Hepatocyte (in vitro differentiated cells): ENCODE results near the gene CDH4.

ENCODE experiments used
- EZH2 ChIP-seq: fragments of 200-600 bp; sonication (generic); IDR thresholded peaks from 2 replicates; pipeline ENCODE4 v1.6.1; 2016; ENCODE audit warnings: antibody characterized with exemption, mild to moderate bottlenecking, borderline replicate concordance
- EZH2phosphoT487 ChIP-seq: fragments of 200-600 bp; sonication (generic); IDR thresholded peaks from one replicate; pipeline ENCODE4 v1.6.1; 2018; ENCODE audit warnings: antibody characterized with exemption, mild to moderate bottlenecking, low read depth, moderate library complexity; ENCODE audit not compliant: unreplicated experiment, severe bottlenecking
- TF ChIP-seq, protein P1 (sequence below): fragments of 200-600 bp; sonication (generic); IDR thresholded peaks from 2 replicates; pipeline ENCODE4 v1.5.1; 2016; ENCODE audit warnings: antibody characterized with exemption, mild to moderate bottlenecking; ENCODE audit not compliant: poor library complexity

DNA sequence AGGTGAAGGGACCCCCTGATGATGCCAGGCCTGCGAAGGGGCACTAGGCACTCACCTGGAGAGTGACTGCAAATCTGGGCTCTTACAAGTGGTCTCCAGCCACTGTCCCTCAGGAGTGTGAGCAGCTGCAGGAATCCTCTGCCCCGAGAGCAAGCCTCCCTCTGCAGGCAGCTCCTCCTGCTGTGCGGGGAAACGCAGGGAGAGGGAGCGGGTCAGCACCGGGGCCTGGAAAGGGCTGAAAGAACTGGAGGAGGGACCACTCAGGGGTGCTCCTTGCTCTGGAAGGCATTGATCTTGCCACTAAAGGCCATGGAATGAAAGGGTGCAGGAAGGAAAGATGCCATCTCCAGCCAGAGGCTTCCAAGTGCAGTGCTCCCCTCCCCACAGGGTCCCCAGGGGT, 168.0 kb downstream of the CDH4 start:
- TF ChIP-seq, protein P1, sequence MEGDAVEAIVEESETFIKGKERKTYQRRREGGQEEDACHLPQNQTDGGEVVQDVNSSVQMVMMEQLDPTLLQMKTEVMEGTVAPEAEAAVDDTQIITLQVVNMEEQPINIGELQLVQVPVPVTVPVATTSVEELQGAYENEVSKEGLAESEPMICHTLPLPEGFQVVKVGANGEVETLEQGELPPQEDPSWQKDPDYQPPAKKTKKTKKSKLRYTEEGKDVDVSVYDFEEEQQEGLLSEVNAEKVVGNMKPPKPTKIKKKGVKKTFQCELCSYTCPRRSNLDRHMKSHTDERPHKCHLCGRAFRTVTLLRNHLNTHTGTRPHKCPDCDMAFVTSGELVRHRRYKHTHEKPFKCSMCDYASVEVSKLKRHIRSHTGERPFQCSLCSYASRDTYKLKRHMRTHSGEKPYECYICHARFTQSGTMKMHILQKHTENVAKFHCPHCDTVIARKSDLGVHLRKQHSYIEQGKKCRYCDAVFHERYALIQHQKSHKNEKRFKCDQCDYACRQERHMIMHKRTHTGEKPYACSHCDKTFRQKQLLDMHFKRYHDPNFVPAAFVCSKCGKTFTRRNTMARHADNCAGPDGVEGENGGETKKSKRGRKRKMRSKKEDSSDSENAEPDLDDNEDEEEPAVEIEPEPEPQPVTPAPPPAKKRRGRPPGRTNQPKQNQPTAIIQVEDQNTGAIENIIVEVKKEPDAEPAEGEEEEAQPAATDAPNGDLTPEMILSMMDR, result no peak
- TF ChIP-seq EZH2phosphoT487 (no peak), EZH2 (no peak)
